ENCODE measurements around the gene DAB1.

DAB1 gene

DNA sequence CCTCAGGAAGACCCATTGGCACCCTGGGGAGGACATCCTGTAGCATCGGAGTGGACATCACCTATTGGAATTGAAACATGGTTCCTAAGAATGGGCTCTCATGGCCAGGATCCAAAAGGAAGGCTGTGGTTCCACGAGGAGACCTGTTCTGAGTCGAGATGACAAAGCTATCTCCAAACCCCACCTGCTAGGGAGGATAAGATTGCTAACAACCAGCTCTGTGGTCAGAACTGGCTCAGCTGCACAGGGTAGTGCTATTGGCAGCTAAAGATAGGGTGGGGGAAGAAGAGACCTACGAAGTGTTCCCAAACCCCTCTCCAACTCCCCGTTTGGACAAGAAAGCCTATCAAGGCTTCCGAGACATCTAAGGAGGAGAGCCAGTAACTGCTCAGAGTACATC lies 440.4 kb downstream of the DAB1 start:
- no peak for DNase-seq (ENCODE audit: low read depth, low spot score)

DNA sequence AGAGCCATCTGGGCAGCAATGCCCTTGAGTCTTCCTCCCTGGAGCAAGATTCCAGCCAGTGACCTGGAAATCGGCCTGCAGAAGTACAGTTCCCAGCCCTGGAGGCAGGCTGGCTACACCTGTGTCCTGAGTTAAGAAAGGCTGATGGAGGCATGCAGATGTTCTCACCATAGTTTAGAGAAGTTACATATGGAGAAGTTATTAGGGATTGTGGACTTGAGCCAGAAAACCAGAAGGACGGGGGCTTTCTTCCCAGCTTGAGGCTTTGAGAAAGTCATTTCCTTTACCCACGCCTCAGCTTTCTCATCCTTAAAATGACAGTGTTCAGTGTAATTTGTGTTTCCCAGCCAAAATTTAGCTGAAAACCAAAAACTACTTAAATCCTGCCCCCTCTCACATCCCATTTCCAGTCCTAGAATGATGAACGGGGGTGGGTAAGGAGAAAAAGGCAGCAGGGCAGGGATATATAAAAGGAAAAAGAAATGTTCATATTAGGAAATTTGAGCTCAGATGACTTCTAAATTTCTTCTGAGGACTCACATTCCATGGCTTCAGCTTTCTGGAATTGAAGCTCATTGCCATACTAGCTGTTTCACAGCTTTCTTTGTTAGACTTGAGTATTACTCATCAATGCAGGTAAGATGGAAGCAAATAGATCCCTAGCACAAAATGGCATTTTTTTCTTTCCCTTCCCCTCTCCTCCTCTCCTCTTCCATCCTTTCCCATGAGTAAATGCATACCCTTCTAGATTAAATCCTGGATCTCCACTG lies 443.7 kb downstream of the DAB1 start:
- no peak for DNase-seq (ENCODE audit: low read depth, low spot score)

DNA sequence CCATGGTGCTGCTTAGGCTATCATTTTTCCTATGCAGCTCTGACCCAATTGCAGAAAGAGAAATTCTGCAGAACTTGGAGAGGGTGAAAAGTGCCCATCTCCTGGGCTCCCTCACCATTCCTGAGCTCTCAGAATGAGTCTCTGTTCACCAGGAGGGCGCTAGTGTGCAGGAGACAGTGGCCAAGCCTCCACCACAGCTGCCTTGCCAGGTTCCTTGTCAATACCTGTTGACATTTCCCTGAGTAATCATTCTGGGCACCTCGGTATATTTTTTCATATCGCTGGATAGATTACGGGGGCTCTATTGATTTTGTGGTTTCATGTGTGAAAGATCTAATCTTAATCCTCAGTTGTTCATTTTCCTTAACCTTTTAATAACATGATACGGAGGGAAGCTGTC lies 445.0 kb downstream of the DAB1 start:
- DNase-seq (ENCODE audit: low read depth, low spot score) = no peak

DNA sequence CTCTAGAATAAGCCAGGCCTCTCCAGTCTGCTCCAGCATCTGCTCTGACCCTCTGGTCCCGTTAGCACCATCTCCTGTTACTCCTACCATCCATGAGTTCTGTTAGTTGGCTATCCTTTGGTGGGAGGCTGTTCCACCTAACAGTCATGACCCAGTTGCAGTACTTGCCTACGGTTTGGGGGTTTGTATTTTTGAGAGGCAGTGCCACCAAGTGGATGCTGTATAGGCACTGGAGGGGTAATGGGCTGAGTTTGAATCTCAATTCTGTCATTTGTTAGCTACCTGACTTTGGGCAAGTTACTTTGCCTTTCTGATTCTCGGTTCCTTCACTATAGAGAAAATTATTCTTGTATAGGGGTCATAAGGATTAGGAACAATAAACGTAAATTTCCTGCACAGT lies 445.9 kb downstream of the DAB1 start:
- no peak for DNase-seq (ENCODE audit: low read depth, low spot score)

DNA sequence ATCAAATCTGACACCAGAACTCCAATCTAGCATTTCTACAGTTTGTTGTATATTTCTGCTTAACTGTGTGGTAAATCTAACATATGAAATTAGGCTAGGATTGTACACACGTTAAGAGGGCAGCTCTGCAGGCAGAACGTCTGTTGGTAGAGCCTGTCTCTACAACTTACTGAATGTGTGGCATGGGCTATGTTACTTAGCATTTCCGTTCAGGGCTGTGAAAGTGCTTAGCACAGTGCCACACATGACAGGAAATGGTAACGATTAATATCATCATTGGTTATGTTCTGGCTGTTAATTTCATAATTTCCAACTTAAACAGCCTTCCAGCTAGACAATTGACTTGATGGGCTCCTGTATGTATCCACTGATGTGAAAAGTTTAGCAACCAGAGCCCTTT lies 448.4 kb downstream of the DAB1 start:
- DNase-seq (ENCODE audit: low read depth, low spot score) = no peak

DNA sequence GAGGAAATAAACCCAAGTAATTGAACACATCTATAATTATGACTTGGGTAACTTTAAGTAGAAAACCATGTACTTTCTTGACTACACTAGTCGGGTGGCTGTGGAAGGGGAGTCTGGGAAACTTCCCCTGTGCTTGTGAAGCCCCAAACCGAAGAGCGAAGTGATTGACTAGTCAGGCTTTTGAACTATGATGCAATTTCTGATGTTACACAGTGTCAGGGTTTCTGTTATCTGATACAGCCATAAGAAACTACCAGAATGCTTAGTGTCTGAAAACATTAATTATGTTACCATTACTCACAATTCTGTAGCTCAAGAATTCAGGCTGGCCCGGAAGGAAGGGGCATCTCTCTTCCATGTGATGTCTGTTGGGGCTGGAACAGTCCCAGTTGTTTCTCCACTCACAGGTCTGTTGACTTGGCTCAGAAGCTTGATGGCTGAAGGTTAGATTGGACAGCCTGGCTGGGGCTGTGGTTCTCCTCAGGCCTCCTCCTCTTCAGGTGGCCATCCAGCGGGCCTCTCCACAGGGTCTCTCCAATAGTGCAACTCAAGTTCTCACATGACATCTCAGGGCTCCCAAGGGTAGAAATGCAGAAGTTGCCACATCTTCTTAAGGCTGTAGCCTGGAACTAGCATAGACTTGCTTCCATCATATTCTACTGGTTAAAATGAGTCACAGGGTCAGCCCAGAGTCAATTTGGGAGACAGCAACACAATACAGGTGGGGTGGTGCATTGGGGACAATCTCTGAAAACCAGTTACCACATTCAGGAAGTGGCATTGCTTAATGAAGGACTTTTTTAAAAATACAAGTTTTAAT lies 449.7 kb downstream of the DAB1 start:
- DNase-seq (ENCODE audit: low read depth, low spot score) = no peak

DNA sequence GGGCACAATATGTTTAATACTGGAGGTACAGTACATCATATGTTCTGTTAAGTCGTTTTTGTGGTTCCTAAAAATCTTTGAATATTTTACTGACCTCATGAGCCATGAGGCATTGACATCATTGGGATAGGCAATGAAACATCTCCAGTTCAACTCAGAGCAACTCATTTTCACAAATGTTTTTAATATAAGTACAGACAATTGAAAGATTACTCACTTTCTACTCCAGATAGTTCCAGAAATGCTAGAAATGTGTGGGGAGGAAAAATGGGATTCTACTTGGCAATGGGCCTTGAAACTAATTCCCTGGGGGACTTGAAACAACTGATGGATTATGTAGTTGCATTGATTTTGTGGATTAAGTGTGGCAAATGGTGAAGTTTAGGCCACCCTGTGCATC lies 450.9 kb downstream of the DAB1 start:
- DNase-seq (ENCODE audit: low read depth, low spot score) = no peak

DNA sequence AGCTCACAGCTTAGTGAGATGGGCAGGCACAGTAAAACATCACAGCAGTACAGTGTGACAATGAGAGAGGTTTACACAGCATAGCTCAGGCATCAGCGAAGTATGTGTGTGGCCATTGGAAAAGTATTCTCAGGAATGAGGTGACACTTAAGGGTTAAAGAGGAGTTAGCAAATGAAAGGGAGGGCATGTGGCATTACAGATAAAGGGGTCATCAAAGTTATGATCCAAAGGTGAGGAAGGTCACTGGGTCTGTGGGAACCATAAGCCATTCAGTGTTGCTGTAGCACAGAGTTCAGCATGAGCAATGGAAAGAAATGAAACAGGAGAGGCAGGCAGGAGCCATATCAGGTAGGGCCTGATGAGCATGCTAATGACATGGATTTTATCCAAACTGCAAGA lies 453.6 kb downstream of the DAB1 start:
- DNase-seq (ENCODE audit: low read depth, low spot score) = no peak

DNA sequence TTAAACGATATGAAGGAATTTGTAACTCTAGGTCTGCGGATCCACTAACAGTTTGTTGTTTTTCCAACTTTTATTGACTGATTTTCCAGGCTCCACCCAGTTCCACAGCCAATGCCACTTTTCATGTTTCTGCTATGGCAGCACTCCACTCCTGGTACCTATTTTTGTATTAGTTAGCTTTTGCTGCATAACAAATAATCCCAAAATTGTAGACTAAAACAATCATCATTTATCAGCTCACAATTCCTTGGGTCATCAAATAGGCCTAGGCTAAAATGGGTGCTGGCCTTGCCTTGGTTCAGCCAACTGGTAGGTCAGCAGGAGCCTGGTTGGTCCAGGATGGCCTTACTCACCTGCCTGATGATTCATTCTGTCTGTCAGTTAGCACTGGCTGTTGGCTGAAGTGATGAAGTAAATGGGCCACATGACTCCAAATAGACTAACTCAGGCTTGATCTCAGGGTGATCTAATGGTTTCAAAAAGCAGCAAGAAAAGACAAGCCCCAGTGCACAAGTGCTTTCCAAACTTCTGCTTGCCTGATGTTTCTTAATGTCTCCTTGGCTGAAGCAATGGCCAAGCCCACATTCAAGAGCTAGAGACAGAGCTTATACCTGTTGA lies 454.9 kb downstream of the DAB1 start:
- DNase-seq (ENCODE audit: low read depth, low spot score) = no peak

DNA sequence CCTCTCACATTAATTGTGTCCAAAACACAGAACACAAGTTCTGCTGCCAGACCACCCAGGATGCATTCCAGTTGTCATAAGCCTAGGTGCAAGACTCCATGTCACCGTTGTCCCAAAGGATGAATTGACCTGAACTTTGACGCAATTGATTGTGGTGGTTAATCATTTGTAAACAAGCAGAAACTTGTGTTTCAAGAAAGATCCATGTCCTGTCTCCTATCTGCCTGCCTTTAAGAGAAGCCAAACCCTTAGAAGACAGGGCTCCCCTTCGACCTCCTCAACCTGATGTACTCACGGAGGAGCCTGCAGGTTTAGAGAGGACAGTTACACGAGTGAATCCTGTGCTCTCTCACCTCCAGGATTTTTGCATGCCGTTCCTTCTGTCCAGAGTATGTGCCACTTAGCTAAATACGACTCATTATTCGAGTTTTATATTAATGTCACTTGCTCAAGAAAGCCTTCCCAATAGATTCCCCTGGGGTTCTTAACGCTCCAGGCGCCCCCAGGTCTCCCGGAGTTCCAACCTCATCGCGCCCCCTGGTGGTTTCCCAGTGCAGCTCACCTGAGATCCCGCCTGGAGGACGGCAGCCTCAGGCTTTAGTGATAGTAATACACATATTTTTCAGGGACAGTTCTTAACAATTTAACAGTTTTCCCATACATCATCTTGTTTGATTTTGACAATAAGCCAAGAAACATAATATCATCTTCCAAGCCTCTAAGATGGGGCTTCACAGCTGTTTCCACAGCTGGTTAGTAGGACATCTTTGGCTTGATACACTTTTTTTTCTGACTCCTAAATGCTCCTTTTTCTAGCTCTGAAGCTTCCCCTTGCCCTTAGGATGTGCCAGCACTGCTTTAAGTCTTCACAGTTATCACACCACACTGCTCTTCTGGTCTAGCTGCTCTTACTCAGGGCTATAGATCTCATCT lies 455.7 kb downstream of the DAB1 start:
- DNase-seq (ENCODE audit: low read depth, low spot score) = no peak

DNA sequence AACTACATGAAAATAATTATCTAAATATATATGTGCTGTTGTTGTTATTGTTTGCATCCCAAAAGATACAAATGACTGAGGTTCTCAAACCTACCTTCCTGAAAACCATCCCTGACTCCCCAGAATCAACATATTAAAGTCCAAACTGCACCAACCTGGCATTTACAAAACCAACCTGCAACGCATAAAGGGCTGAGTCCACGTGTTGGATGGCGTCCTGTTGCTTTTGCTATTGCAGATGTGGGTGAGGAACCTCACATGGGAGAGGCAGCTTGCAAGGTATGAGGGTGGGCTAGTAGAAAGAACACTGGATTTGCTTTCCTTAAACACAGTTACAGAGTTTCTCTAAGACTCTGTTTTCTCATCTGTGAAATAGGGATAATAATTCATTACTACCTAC lies 456.5 kb downstream of the DAB1 start:
- DNase-seq (ENCODE audit: low read depth, low spot score) = no peak

DNA sequence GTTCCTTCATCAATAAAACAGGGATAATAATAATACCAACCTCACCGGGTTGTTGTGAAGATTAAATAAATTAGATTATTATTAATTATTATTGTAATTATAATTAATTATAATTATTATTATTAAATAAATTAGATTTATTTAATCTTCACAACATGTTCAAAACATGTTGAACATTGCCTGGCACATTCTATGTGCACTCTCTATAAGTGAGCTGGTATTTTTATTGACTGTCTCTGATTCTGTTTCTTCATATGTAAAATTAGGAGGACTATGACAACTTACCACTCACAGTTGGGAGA lies 457.2 kb downstream of the DAB1 start:
- DNase-seq (ENCODE audit: low read depth, low spot score) = no peak

DNA sequence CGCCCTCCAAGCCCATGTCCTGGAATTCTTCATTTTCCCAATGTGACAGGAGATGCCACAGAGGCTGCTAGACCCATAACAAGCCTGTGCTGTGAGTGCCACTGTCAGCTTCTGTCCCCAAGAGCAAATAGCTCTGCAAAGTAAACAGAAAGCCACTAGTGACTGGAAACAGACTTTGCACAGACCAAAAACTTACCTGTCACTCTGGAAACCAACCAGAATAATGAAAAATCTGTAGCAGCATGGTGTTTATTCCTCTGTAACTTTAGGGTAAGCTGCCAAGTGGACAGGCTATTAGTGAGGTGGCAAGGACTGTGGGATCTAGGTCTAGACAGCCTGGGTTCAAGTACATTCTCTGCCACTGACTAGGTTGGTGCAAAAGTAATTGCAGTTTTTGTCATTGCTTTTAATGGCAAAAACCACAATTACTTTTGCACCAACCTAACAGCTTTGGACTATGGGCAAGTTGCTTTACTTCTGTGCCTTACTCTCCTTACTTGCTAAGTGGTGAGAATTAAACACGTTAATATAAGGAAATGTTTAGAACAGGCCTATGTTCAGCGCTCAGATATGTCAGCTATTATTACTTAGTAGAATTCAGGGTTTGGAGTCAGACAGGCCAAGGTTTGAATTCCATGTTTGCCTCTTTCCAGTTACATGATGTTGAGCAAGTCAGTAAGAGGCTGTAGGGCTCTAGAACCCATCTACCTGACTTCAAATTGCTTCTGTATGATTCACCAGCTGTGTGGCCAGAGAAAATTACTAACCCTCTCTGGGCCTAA lies 457.8 kb downstream of the DAB1 start, which contains the start of gene C8B:
Gene C8B, minus strand, starts transcription at position 100 of the 782 bp plus-strand sequence. Its CDS starts 67 bp downstream, at position 33.
- DNase-seq (ENCODE audit: low read depth, low spot score) = no peak

DNA sequence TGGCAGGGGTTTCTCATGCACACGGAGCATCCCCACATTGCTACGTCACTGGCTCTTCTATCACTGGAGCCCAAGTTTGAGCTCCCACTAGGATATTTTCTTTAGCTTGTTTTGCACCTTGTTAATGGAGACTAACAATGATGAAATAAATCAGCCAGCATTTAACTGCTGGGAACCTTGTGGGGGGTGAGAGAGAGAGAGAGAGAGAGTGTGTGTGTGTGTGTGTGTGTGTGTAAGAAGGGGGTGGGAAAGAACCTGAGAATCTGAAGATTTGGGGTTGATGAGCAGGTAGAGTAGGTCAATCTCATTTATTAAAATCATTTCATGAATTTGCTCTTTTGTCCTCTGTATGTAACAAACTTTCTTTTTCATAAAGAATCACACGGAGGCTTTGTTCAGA lies 458.7 kb downstream of the DAB1 start:
- no peak for DNase-seq (ENCODE audit: low read depth, low spot score)

DNA sequence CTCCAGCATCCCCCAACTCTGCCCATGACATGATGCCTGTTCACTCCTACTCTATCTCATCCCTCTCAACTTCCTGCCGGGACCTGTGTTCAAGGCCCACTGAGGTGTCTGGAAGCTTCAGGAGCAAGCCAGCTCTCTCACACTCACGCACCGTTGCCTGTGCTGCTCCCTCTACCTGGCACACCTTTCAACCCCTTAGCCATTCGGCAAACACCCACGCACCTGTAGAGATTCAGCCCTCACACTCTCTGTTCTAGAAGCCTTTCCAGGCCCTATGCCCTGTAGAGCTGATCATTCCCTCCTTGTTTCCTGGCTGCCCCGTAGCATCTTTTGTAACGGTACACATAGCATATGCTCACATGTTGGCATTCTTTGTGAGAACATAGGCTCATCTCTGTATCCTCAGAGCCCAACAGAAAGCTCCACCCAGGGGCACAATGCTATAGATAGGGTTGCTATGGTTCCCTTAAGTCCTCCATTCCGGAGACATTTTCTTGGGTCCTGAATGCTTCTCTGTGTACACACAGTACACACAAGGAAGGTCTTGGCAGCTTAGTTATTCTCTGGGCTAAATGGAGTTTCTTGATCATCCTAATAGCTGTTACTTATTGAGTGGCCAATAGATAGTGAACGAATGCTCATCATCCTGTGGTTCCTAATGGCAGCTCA lies 459.4 kb downstream of the DAB1 start:
- no peak for DNase-seq (ENCODE audit: low read depth, low spot score)

DNA sequence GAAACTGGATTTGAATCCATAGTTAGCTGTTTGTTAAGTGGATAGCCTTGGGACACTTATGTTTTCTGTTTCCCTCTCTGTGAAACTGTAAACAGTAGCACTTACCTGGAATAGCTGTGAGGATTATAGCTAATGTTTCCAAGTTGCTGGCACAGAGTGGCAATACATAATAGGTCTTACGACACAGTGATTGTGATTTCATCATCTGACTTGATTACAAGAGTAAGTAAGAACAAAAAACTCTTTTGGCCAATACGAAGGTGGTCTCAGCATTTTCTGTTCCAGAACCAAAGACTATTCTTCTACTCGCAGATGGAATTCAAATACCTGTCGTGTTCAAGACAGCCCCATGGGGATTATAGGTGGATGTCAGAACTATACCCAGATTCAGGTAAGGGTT lies 460.2 kb downstream of the DAB1 start:
- DNase-seq (ENCODE audit: low read depth, low spot score) = no peak

DNA sequence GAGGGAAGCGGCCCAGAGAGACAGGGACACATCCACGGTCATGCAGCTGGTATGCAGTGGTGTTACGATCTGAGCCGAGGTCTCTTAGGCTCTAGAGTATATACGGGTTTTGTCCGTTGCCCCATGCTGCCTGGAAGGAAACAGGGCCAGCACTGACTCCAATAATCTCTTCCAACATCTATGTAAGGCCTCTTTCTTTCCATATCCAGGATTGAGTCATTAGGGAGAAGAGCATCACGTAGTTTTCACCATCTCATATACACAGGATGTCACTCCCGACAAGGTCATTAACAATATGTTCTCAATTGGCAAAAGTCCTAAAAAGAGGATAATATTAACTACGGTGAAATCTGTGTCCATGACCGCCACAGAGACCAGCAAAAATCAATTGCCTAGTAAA lies 462.4 kb downstream of the DAB1 start:
- DNase-seq (ENCODE audit: low read depth, low spot score) = no peak

DNA sequence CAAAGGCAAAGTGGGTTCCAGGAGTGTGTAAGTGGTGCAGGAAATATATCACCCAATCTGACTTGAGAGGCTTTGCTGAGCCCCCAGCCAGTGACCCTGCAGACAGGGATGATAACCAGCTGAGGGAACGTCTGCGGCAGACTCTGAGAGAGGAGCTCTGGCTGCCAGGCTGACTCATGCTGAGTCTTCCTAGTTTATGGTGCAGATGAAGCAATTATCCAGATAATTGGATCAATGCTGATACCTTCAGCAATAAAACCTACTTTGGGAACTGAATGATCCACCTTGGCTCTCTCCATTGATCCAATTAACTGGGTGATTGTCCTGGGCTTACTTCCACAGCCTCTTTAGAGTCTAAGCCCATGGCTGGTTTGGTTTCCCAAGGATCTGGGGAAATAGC lies 465.3 kb downstream of the DAB1 start:
- DNase-seq (ENCODE audit: low read depth, low spot score) = no peak

DNA sequence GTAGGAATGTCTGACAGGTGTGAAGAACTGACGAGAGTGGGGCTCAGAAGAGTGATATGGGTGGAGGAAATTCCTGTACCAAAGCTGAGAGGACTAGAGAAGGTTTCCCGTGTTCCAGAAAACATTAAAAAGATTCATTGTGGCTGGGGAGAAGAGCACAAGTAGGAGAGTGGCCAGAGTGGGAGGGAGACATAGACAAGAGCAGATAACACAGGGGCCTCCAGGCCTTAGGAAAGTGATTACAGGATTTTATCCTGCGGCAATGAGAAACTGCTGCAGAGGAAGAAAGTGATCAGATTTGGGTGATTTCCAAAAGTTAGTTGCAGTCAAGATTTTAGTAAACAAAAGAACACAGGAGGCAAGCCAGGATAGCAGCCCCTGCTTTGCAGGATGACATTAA lies 465.9 kb downstream of the DAB1 start:
- DNase-seq (ENCODE audit: low read depth, low spot score) = no peak

DNA sequence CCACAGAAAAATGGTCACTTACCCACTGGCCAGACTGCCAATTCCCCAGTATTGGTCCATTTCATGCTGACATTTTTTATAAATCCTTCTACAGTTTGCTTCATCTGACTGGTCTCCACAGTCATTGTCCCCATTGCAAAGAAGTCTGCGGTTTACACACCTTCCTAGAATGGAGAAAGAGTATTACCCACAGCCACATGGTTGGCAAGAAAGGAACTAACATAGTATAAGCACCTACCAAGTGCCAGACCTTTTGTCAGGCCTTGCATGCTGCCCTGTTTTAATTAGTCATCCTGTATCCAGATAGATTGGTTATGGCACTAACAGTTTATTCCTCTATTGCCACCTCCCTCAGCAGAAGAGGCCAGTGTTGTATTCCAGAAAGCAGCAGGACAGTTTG lies 469.2 kb downstream of the DAB1 start:
- DNase-seq (ENCODE audit: low read depth, low spot score) = no peak
